Gastrocnemius medialis (tissue), 4 donors: ENCODE measurements around the gene TUBB4B.

ENCODE experiments used
- POLR2A ChIP-seq, 2 donors: fragments of 450-650 bp; IDR thresholded peaks; one replicate each; pipeline ENCODE4 v1.6.1; 2017; ENCODE audit warnings: antibody characterized with exemption in 2 of 2, mild to moderate bottlenecking in 2 of 2, moderate library complexity in 2 of 2
- TF ChIP-seq, protein P1 (sequence below), 5 experiments: fragments of 450-650 bp in 3 of 5; fragments of 200-600 bp in 2 of 5; sonication (generic) in 2 of 5; IDR thresholded peaks in 4 of 5; conservative IDR thresholded peaks in 1 of 5; 1 replicate in 4 of 5; 2 replicates in 1 of 5; pipeline ENCODE4 v1.5.1; 2016 to 2019; ENCODE audit warnings: antibody characterized with exemption in 5 of 5, mild to moderate bottlenecking in 3 of 5, moderate library complexity in 3 of 5

DNA sequence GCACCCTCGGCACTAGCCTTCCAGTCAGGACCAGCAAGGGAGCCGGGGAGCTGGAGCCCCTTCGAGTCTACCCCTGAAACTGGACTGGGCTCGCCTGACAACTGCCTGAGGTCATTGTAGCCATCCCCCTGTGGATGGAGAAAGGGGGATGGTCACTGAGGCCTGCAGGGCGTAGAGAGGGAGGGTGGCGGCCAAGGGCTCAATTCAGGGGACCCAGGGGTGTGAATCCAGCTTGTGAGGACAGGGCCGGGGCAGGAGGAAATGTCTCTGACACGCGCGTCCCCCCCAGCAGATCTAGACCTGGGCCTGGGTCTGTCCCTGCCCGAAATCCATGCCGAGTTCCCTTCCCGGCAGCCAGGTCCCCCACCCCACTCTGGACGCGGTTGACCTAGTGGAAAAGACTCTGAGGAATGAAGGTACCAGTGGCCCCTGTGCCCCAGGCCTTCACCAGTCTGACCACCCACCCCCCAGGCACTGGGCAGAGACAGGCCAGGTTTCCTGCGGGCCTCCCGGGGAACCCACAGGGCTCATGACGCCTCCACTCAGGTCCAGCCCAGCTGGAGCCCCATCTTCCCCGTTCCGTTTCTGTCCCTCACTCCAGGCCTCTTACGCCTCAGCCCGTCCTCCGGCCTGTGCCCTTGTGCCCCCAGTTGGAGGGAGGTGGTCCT, 9.6 kb upstream of the TUBB4B start:
- TF ChIP-seq, protein P1, sequence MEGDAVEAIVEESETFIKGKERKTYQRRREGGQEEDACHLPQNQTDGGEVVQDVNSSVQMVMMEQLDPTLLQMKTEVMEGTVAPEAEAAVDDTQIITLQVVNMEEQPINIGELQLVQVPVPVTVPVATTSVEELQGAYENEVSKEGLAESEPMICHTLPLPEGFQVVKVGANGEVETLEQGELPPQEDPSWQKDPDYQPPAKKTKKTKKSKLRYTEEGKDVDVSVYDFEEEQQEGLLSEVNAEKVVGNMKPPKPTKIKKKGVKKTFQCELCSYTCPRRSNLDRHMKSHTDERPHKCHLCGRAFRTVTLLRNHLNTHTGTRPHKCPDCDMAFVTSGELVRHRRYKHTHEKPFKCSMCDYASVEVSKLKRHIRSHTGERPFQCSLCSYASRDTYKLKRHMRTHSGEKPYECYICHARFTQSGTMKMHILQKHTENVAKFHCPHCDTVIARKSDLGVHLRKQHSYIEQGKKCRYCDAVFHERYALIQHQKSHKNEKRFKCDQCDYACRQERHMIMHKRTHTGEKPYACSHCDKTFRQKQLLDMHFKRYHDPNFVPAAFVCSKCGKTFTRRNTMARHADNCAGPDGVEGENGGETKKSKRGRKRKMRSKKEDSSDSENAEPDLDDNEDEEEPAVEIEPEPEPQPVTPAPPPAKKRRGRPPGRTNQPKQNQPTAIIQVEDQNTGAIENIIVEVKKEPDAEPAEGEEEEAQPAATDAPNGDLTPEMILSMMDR (IDR thresholded peaks at IDR 0.05 in 4 of 5, conservative IDR thresholded peaks at IDR 0.05 in 1 of 5), result no peak
- no peak for TF ChIP-seq POLR2A (IDR thresholded peaks at IDR 0.05)
